ENCODE results near the gene MYH15. TPM values are rescaled to one million over a fixed set of nuclear protein-coding genes. Genes with fewer than 3 reads are reported as not detected.

The MYH15 gene
- total and polyA plus RNA-seq, 8 donors = 0.03 to 0.19 (median 0.06) TPM; not detected in 3

GRCh38 chr3:108409800-108410178 lies 100.6 kb downstream of the MYH15 start:
- no peaks in the 10 kb centered on the region for H3K9me3 ChIP-seq
- ATAC-seq = no peak
- WGBS, 2 donors = 84 to 100% methylated on average over 4 of the region's 4 CpGs
- intact Hi-C loops (cut with DNase I) = no loop called here
- FAIRE-seq = no peak
- no peak for TF ChIP-seq CTCF (IDR thresholded peaks at IDR 0.05)
- H3K27me3 ChIP-seq = no peaks in the 10 kb centered on the region
- peaks cover 0 to 8% (median 4%) of the 10 kb centered on the region in 3 donors for H3K4me1 ChIP-seq
- no peak overlapping the region for H3K27ac ChIP-seq
- DNase-seq = no peak
- no peaks in the 10 kb centered on the region for H3K36me3 ChIP-seq
- no peak overlapping the region for H3K4me3 ChIP-seq

DNA sequence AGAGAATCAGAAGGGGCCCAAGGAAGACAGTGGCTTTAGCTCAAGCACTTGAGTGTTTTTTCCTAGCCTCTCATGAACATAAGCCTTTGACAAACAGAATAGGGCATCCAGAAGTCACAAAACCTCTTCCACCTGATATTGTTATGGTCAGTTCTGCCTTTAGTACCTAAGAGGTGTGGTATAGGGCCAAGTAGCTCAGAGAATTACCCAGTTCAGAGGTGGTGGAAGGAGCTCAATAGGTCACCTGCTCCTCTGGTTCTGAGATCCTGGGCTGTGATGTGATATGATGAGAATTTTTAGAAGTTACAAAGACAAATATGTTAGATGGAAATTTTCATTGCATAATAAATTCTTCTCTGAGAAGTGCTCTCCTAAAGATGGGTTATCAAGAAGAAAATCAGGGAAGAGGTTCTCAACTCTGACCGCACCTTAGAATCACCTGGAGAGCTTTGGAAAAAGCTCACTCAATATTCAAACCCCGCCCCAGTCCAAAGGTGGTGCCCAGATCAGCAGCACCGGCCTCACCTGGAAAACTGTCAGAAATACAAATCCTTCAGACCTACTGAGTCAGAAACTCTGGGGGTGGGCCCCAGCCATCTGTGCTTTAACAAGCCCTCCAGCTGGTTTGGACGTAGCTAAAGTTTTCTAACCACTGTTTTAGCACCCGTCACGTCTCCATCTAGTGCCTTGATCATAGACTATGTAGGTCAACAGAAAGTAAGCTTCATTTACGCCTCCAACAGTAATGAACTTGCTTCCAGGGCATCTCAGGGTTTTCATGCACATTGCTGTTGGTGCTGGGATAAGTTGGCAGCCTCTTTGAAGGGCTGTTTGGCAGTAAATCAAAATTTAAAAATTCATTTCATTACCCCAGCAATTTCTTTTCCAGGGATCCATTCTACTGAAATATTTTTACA lies 101.3 kb downstream of the MYH15 start:
- no peak for TF ChIP-seq CTCF (IDR thresholded peaks at IDR 0.05)
- FAIRE-seq (no peak), DNase-seq (no peak), ATAC-seq (no peak)
- intact Hi-C loops (cut with DNase I) = no loop called here
- Histone ChIP-seq H3K4me3 (no peak overlapping the region), H3K9me3 (no peaks in the 10 kb centered on the region), H3K27me3 (no peaks in the 10 kb centered on the region), H3K4me1 (peaks cover 0 to 8% (median 4%) of the 10 kb centered on the region in 3 donors), H3K36me3 (no peaks in the 10 kb centered on the region), H3K27ac (no peak overlapping the region)
- WGBS, 2 donors = 79 to 86% methylated on average over 7 of the region's 7 CpGs

- no peak for TF ChIP-seq CTCF (IDR thresholded peaks at IDR 0.05)
- Histone ChIP-seq H3K27ac (no peak overlapping the region), H3K4me1 (peaks cover 0 to 7% (median 5%) of the 10 kb centered on the region in 3 donors), H3K27me3 (no peaks in the 10 kb centered on the region), H3K4me3 (no peak overlapping the region), H3K9me3 (no peaks in the 10 kb centered on the region), H3K36me3 (no peaks in the 10 kb centered on the region)
- 73 to 86% methylated on average over 3 of the region's 3 CpGs for WGBS, 2 donors
- DNase-seq (no peak), FAIRE-seq (no peak), ATAC-seq (no peak)
- intact Hi-C loops (cut with DNase I) = no loop called here
These were observed 102.5 kb downstream of the MYH15 start for GRCh38 chr3:108407886-108408285.

GRCh38 chr3:108406661-108407206 lies 103.7 kb downstream of the MYH15 start:
- Histone ChIP-seq H3K4me1 (peaks cover 0 to 5% (median 4%) of the 10 kb centered on the region in 3 donors), H3K4me3 (no peak overlapping the region), H3K36me3 (no peaks in the 10 kb centered on the region), H3K27me3 (no peaks in the 10 kb centered on the region), H3K27ac (peak overlapping the region in 1 of 4 donors; percentile 23), H3K9me3 (no peaks in the 10 kb centered on the region)
- TF ChIP-seq CTCF (IDR thresholded peaks at IDR 0.05) = peak; percentile 27 to 68 (median 46)
- peak; percentile 65 for FAIRE-seq
- ATAC-seq = peak; percentile 88 to 97 (median 95)
- 4 to 59% methylated on average over 7 of the region's 7 CpGs for WGBS, 2 donors
- DNase-seq = peak in 2 of 6 donors; percentile 16 to 36
- intact Hi-C loops (cut with DNase I) = no loop called here
